GM21786 (cell line): ENCODE results near the gene ANTXRL.
A peak's percentile ranks its signal among the peaks of the same experiment; 100 is the strongest.
"Not testable (repeated sequence)": the region's sequence is repeated elsewhere in the genome, so short reads cannot be mapped to it uniquely, and the experiment has no call there.

ENCODE experiments used
- ATAC-seq: cut with Tn5 transposase; IDR thresholded peaks from one replicate; pipeline ENCODE4 v1.9.1; 2021; ENCODE audit not compliant: unreplicated experiment

ANTXRL gene

DNA sequence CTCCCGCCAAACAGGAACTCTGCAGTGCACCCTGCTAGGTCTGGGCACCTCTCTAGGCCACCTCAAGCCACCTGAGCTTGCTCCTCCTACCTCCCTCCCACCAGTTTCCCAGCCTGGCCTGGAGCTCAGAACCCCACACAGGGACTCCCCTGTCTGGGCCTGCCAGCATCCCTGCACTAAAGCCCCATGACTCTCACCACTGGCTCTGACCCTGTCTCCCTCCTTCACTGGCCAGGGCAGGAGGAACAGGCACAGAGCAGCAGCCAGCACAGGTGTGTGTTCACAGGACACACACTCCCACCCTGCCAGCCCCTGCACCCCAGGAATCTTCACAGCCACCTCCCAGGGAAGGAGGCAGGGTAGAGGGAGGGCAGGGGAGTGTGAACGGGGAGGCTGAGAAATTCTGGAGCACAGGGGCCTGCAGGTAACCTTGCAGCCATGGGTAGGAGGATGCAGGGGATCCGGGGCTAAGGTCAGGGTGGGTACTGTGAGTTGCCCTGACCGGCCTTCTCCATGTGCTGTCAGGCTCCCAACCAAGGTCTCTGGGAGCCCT lies 13.9 kb upstream of the ANTXRL start:
- ATAC-seq = no peak

DNA sequence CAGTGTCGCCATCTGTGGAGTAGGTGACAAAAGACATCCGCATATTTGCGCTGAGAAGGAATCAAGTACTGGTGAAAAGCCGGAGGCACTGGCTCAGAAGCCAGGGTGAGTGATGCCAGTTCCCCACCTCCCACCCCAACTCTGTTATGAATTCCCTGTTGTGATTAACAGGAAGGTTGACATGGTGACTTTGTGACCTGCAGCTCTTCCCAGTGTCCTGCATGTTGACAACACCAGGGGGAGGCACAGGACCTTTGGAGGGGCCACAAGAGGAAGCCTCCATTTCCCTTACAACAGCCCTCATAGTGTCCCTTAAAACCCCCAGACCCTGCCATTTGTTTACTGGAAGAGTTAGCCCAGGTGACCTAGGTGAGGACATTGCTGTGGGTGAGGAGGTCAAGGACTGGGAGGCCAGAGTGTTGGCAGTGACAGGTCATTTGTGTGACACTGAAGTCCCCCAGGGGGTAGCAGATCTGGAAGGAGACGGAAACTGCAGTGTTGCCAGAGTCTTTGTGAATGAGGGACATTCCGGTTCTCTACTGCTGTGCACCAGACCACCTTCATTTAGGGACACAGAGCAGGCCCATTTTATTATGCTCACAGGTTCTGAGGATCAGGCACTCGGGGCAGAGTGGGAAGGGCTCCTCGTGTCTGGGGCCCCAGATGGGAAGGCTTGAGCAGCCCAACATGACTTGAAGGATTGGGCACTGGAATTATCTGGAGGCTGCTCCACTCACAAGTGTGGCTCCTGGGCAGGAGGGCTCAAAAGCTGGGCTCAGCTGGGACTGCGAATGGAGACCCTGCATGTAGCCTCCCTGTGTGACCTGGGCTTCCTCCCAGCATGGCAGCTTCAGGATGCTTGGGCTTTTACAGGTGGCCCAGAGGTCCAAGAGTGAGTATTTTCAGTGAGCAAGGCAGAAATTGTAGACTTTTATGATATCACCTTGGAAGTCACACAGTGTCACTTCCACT lies 13.0 kb upstream of the ANTXRL start:
- no peak for ATAC-seq

DNA sequence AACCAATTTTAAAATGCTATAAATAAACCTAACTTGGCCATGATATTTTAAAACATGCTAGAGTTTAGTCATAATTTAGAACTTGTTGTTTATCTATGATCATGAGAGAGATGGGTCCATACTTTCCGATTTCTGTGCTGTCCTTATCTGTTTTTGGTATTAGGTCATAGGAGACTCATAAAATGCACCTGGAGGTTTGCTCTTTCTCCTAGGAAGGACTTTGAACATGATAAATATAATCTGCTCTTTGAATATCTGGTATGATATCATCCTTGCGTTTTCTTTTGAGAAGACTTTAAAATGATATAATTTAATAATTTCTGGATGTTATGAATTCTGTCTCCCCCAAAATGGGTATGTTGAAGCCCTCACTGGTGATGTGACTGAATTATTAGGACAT lies 9.0 kb upstream of the ANTXRL start:
- ATAC-seq = no peak

DNA sequence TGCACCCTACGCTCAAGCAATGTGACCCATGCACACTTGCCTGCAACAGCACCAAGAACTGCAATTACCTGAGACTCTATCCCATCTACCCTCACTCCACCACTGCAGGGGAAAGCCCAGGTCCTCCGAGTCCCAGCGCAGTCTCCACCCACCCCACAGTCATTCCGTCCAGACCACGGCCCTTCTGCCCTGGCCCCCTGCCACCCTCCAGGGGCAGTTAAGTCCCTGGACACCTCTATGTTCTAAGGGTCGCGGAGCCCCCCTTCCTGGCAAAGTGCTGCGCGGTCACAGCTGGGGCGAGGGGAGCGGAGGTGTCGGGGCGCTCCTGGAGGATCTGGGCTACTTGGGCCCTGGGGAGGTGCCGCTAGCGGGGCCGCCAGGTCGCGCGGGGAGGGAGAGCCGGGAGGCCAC lies 4.4 kb upstream of the ANTXRL start:
- ATAC-seq = not testable (repeated sequence)

DNA sequence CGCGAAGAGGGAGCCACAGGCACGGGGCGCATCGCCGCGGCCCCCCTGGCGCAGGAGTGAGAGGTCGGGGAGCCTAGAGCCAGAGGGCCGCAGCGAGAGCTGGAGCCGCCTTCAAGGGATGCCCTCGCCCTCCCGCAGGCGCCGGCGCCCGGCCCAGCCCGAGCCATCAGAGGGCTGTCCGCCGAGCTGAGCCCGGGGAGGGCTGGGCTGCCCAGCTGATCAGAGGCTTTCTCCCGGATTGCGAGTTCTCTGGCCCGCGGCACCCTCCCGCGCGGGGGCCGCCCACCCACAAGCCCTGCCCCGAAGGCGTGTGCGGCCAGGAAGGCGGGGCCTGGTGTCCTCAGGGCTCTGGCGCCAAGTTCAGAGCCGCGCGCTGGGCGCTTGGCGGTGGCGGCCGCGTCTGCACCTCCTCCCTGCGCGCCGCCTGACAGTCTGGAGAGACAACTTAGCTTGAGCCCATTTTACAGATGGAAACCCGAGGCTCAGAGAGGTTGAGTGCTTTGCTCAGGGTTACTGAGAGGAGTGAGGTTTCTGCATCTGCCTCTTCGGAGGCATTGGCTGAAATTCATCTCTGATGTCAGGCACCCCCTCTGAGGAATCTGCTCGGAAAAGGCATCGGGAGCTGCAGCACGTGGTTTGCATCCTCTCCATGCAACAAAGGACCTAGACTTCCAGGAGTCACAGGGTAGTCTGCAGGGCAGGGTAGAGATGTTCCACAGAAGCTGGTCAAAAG lies 3.8 kb upstream of the ANTXRL start:
- ATAC-seq = no peak

DNA sequence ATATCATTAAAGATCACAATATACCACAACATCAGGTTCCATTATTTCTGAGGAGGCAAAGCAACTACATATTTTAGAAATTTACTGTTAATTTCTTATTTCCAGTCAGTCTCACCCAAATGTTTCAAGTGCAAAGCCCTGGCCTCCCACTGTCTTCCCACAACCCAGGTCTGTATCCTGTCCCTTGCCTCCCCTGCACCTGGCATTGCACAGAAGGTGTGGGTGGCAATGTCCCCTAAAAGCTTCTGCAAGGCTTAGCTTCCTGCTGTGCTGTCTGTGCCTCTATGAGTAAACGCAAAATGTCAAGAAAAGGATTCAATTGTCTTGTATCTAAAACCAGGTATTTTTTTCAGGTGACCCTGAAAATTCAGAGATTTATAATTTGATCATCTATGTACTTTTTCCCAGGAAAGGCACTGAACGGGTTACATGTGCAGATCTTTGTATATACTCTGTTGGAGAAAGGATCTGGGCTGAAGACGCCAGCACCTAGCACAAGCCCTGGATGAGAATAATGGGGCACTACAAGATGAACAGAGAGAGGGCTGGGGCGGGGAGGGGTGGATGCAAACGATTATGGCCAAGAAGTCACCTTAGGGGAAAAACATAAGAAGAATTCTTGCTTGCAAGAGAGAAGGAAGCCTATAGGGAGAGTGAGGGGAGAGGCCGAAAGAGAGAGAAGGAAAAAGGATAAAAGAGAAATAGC lies 3.1 kb upstream of the ANTXRL start:
- no peak for ATAC-seq

DNA sequence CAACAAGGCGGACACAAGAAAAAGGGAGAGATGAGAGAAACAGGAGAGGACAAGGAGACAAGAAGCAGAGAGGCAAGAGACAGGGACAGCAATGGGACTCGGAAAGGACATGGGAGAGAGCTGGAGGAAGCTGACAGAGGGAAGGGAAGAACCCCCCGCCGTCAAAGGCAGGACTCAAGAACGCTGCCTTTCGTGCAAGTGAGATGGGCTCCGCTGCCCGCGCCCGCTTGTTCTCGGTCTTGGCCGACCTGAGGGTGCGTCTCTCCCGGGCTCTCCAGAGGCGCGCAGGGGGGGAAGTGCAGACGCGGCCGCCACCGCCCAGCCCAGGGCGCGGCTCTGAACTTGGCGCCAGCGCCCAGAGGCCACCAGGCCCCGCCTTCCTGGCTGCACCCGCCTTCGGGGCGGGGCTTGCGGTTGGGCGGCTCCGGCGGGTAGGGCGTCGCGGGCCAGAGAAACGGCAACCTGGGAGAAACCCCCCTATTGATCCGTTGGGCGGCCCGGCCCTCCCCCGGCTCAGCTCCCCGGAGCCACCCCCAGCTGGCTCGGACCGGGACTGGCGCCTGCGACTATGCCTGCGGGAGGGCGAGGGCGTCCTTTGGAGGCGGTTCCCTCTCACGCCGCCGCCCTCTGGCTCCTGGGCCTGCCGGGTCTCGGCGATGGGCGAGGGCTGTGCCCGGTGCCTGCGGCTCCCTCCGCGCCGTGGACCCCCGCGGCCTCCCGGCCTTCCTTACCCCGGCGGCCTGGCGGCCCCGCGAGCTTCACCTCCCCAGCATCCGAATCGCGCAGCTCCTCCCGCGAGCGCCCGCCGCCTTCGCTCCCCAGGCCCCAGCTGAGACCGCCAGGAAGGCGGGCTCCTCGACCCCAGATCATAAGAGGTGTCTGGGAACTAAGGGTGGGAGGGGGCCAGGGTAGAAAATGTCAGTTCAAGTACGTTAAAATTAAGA lies 2.2 kb upstream of the ANTXRL start:
- ATAC-seq = peak; percentile 92

DNA sequence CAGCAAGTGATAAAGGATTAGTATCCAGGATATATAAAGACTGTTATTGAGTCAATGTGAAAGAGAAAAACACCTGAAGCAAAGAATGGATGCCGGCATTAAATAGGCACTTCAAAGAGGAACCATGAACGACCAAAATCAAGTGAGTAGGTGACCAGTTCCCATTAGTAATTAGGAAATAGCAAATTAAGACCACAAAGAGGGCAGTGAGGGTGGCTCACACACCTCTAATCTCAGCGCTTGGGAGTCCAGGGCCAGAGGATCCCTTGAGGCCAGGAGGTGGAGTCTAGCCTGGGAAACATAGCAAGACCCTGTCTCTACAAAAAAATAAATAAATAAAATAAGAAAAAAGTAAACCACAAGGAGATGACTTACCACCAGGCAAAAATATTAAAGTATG lies 1.5 kb upstream of the ANTXRL start:
- no peak for ATAC-seq

DNA sequence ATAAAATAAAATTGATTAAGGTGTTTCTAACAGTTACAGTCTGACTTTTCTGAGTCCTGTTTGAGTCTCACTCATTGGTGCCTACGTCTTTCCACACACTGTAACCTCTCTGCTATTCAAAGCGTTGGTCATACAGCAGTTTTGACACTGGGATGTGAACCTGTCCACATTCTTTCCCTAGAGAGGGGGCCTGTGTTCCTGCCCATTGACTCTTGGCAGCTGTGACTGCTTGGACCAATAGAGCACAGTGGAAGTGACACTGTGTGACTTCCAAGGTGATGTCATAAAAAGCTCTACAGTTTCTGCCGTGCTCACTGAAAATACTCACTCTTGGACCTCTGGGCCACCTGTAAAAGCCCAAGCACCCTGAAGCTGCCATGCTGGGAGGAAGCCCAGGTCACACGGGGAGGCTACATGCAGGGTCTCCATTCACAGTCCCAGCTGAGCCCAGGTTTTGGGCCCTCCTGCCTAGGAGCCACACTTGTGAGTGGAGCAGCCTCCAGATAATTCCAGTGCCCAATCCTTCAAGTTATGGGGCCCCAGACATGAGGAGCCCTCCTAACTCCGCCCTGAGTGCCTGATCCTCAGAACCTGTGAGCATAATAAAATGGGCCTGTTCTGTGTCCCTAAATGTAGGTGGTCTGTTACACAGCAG lies 704 bp upstream of the ANTXRL start:
- ATAC-seq = no peak

DNA sequence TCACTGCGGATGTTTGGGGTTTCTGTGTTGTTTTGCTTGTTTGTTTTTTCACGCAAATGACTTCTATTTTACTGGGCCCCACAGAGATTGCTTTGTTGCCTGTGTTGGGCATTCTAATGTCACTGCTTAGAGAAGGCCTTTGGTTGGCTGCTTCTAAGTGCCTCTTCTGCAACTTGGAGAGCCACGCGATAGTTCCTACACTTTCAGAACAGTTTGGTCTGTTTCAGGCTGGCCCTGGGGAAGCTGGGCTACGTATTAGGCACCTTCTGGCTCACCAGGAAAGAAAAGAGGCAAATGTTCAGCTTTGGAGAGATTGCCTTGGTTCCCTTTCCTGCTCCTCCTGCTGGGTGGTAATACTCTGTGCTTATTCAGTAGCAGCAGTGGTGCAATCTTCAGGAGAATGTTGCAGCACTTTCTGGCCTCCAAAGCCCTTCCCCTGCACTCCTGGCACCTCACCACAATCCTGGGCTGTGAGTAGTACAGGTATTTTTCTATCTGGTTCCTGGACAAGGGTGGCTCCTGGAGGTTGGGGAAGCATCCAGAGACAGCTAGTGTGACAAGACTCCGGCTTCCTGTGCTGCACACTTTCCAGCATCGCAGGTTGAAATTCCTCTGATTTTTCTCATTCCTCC lies 1.2 kb downstream of the ANTXRL start:
- no peak for ATAC-seq

DNA sequence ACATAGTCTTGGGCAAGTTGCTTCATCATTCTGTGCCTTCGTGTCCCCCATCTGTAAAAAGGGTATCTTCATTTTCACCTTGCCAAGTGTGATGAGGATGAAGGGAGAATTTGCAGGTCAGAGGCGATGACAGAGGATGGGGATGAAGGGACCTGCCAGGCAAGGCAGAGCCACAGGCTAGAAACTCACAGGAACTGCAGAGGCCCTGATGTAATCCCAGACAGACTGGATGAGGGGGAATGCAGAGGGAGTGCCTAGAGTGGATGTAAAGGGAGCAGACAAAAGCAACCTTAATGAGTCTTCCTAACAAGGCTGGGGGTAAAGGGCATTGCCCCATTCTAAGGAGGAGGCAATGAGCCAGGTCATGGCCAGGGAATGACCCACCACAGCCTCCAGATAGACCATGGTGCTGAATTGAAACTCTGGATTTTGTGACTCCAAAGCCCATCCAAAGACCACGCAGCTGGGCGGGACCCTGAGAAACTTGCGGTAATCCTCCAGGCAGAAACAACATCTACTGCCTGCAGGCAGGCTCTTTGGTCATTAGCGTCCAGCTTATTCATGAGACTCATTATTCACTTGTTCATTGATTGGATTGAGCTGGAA lies 1.9 kb downstream of the ANTXRL start:
- no peak for ATAC-seq

DNA sequence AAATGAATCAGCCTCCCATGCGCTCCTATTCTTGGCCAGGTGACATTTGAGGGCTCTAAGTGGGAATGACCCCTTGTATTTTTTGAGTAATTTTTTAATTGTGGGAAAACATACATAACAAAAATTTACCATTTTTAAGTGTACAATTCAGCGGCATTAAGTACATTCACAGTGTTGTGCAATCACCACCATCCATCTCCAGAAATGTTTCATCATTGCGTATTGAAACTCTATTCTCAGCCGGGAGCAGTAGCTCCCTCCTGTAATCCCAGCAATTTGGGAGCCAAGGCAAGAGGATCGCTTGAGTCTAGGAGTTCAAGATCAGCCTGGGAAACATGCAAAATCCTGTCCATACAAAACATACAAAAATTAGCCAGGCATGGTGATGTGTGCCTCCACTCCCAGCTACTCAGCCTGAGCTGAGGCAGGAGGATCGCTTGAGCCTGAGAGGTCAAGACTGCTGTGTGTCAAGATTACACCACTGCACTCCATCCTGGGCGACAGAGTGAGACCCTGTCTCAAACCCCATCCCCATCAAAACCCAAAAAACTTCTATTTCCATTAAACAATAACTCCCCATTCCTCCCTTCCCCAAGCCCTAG lies 2.5 kb downstream of the ANTXRL start:
- ATAC-seq = no peak

DNA sequence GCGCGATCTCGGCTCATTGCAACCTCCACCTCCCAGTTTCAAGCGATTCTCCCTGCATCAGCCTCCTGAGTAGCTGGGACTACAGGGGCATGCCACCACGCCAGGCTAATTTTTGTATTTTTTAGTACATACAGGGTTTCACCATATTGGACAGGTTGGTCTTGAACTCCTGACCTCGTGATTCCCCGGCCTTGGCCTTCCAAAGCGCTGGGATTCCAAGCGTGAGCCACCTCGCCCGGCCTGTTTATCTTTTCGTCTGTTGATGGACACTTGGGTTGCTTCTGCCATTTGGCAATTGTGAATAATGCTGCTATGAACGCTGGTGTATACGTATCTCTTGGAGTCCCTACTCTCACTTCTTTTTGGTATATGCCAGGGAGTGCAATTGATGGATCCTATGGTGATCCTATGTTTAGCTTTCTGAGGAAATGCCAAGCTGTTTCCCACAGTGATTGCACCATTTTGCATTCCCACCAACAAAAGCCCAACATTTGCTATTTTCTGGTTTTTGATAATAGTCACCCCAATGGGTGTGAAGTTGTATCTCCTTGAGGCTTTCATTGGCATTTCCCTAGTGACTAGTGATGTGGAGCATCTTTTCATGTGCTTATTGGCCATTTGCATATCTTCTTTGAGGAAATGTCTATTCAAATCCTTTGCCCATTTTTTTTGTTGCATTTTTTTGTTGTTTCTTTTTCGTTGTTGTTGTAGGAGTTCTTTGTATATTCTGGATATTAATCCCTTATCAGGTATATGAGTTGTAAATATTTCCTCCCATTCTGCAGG lies 3.5 kb downstream of the ANTXRL start:
- no peak for ATAC-seq

DNA sequence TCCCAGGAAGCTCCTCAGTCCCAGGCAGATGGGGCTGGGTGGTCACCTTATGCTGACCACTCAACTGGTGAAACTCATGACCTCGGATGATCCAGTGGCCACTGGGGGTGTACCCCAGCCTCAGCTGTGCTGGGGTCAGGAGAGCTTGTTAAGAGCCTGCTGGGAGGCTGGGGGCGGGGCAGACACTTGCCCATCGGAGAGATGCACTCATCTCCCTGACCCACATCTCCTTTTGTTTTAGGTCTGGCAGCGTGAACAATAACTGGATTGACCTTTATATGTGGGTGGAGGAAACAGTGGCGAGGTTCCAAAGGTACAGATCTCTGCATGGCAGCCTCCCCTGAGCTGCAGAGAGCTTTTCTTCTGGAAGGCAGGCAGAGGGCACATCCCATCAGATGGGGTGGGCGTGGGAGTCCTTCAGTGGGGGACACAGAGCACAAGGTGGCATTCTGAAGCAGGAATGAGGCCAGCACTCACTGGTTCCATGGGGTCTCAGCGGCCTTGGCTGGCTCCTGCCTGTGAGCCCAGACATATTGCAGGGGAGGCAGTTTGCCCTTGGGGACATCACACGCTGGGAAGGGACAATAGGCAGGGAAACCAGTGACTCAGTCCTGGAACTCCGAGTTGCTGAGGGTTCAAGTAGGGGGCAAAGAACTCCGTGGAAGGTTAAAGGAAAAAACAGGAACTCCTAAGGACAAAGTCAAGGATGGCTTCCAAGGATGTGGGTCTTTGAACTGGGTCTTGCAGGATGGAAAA lies 5.2 kb downstream of the ANTXRL start:
- no peak for ATAC-seq

DNA sequence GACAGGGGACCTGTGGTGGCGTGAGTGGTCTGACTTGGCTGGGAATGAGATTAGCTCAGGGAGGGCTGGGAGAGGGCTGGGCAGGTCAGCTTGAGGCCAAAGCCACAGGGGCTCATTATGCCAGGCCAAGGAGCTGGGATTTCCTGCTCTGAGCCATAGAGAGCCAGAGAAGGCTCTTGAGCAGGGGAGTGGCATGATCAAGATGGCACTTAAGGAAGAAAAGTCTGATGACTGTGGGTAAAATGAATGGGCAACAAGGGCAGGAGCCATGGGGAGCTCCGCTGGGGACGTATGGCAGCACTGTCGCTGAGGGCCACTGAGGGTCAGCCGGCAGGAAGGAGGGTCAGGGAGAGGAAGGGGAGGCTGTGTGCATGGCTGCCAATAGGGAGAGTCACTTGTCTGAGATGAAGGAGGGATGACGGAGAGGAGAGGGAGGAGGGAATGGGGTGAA lies 5.8 kb downstream of the ANTXRL start:
- no peak for ATAC-seq

DNA sequence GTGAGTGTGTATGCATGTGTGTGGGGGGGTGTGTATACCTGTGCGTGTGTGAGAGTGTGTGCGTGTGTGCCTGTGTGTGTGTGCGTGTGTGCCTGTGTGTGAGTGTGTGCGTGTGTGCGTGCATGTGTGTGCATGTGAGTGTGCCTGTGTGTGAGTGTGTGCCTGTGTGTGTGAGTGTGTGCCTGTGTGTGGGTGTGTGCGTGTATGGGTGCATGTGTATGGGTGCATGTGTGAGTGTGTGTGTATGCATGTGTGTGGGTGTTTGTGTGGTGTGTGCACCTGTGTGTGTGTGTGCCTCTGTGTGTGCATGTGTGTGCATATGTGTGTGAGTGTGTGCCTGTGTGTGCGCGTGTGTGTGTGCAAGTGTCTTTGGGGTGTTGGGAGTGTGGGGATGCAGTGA lies 6.4 kb downstream of the ANTXRL start:
- ATAC-seq = no peak
